ENCODE results near the gene TACC3.

DNA sequence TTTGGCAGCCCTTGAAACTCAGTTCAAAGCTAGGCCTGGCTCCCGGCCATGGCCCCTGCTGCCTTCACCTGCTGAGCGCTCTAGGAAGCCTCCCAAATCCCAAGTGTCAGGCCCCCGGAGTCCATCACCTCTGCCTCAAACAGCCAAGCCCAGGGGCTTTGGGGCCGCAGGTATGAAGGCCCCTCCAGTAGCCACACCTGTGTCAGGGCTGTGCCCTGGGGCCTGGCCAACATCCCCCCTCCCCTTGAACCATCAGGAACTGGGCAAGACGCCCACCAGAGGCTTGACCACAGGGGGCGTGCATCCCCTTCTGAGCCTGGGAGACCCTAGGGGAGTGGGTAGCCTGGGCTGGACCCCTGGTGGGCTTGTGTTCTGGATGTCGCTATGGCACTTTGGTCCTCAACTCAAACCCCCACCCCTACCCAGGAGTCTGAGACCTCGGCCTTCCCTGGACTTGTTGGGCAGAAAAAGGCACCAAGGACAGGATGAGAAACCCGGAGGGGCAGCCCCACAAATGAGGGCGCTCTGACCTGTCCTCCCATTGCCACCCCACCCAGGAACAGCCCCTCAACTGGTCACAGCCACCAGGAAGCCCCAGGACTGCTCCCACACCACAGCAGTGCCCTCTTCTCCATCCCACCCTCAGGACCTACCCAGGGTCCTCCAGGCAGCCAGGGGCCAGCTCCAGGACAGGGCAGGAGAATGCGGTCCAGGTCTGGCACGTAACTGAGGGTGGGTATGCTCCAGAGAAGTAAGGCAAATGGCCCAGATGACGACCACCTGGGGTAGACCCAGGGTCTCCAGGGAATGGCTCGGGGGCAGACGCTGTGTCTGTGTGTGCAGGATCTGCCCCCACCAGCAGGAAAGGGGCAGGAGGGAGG, 5.0 kb upstream of the TACC3 start:
- TF ChIP-seq, protein P1, sequence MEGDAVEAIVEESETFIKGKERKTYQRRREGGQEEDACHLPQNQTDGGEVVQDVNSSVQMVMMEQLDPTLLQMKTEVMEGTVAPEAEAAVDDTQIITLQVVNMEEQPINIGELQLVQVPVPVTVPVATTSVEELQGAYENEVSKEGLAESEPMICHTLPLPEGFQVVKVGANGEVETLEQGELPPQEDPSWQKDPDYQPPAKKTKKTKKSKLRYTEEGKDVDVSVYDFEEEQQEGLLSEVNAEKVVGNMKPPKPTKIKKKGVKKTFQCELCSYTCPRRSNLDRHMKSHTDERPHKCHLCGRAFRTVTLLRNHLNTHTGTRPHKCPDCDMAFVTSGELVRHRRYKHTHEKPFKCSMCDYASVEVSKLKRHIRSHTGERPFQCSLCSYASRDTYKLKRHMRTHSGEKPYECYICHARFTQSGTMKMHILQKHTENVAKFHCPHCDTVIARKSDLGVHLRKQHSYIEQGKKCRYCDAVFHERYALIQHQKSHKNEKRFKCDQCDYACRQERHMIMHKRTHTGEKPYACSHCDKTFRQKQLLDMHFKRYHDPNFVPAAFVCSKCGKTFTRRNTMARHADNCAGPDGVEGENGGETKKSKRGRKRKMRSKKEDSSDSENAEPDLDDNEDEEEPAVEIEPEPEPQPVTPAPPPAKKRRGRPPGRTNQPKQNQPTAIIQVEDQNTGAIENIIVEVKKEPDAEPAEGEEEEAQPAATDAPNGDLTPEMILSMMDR (IDR thresholded peaks at IDR 0.05), result no peak
- TF ChIP-seq POLR2A (IDR thresholded peaks at IDR 0.05), result no peak

Data from esophagus squamous epithelium (tissue), 4 donors.